NB4 (cell line): ENCODE results near the gene TGFBR2.

Experiments used
- CTCF ChIP-seq: IDR thresholded peaks from one replicate; pipeline ENCODE4 v1.5.1; 2012; ENCODE audit warnings: low read depth, low read length
- MAX ChIP-seq: IDR thresholded peaks from 2 replicates; pipeline ENCODE4 v1.6.1; 2011; ENCODE audit warnings: low read depth, low read length
- MYC ChIP-seq: IDR thresholded peaks from 2 replicates; pipeline ENCODE4 v1.6.1; 2011; ENCODE audit warnings: low read depth, low read length
- POLR2A ChIP-seq: IDR thresholded peaks from 2 replicates; pipeline ENCODE4 v1.6.1; 2011; ENCODE audit warnings: mild to moderate bottlenecking; ENCODE audit not compliant: insufficient read length; ENCODE audit errors: extremely low read depth

GRCh38 chr3:30738605-30739004, 132.2 kb downstream of the TGFBR2 start:
- no peak for TF ChIP-seq POLR2A
- no peak for TF ChIP-seq CTCF
- TF ChIP-seq MAX, result no peak
- no peak for TF ChIP-seq MYC
